Smooth muscle cell (in vitro differentiated cells): ENCODE data around the gene POLR1C. TPM values are rescaled to one million over a fixed set of nuclear protein-coding genes. Genes with fewer than 3 reads are reported as not detected.

Experiments
- DNase-seq: peaks from one replicate; lab custom pipeline; 2025; ENCODE audit not compliant: unreplicated experiment; lab: John Stamatoyannopoulos, UW
- H2AFZ ChIP-seq: fragments of 200-600 bp; sonication (generic); 2 replicates; pipeline ENCODE4 v1.6.0; 2016; ENCODE audit warnings: antibody characterized with exemption, low read depth, mild to moderate bottlenecking
- H3F3A ChIP-seq: fragments of 200-600 bp; sonication (generic); 2 replicates; pipeline ENCODE4 v1.6.0; 2017; ENCODE audit warnings: antibody characterized with exemption, low read depth
- H3K27ac ChIP-seq: fragments of 200-600 bp; sonication (generic); 2 replicates; pipeline ENCODE4 v1.5.1; 2016; ENCODE audit warnings: low read depth, mild to moderate bottlenecking
- H3K27me3 ChIP-seq: fragments of 200-600 bp; sonication (generic); 2 replicates; pipeline ENCODE4 v1.6.1; 2016; ENCODE audit warnings: low read depth, mild to moderate bottlenecking
- H3K36me3 ChIP-seq: fragments of 200-600 bp; sonication (generic); 2 replicates; pipeline ENCODE4 v1.5.1; 2016; ENCODE audit warnings: low read depth
- H3K4me1 ChIP-seq: fragments of 200-600 bp; sonication (generic); 2 replicates; pipeline ENCODE4 v1.5.1; 2016; ENCODE audit warnings: low read depth
- H3K4me2 ChIP-seq: fragments of 200-600 bp; sonication (generic); 2 replicates; pipeline ENCODE4 v1.6.0; 2016; ENCODE audit warnings: mild to moderate bottlenecking
- H3K4me3 ChIP-seq: fragments of 200-600 bp; sonication (generic); 2 replicates; pipeline ENCODE4 v1.5.1; 2016; ENCODE audit warnings: mild to moderate bottlenecking
- H3K79me2 ChIP-seq: fragments of 200-600 bp; sonication (generic); 2 replicates; pipeline ENCODE4 v1.6.0; 2016; ENCODE audit warnings: low read depth, mild to moderate bottlenecking
- H3K9ac ChIP-seq: fragments of 200-600 bp; sonication (generic); 2 replicates; pipeline ENCODE4 v1.6.0; 2016; ENCODE audit warnings: low read depth
- H3K9me3 ChIP-seq: fragments of 200-600 bp; sonication (generic); replicated peaks from 2 replicates; pipeline ENCODE4 v1.5.1; 2016; ENCODE audit warnings: low read depth
- H4K20me1 ChIP-seq: fragments of 200-600 bp; sonication (generic); 2 replicates; pipeline ENCODE4 v1.6.0; 2016; ENCODE audit warnings: low read depth
- CTCF ChIP-seq: fragments of 200-600 bp; sonication (generic); IDR thresholded peaks from 2 replicates; pipeline ENCODE4 v1.5.1; 2017; ENCODE audit warnings: borderline replicate concordance, mild to moderate bottlenecking, antibody characterized with exemption; ENCODE audit not compliant: insufficient read depth, poor library complexity, severe bottlenecking
- WGBS: methylation state at CpG from one replicate; pipeline ENCODE4 v1.1.7; 2016; ENCODE audit warnings: low lambda C conversion rate; 5-methylcytosine and 5-hydroxymethylcytosine counted together
- polyA plus RNA-seq: library from polyadenylated mRNA; unstranded; fragments of >200 nt; fragmentation: Nextera tagmentation; extraction: Ambion mirVana; gene quantifications from 2 replicates; pipeline ENCODE4 v1.2.1, GENCODE V29; 2016
- total RNA-seq: library from RNA; depleted of rRNA; stranded (reverse); fragments of >200 nt; gene quantifications from 2 replicates; pipeline ENCODE4 v1.2.3, GENCODE V29; 2014

Gene POLR1C
- total and polyA plus RNA-seq, 2 experiments from 2014 or later, result 21.0 to 27.0 TPM

GRCh38 chr6:43477235-43478007 is 39.5 kb upstream of the POLR1C start, which contains the start of gene TJAP1:
TSS of gene TJAP1 (plus strand) at chr6:43477570. CDS start at chr6:43499002, 21,432 bp downstream.
- peaks cover 12% of the 10 kb centered on the region for H3K4me1 ChIP-seq

GRCh38 chr6:43478008-43478372 is 38.9 kb upstream of the POLR1C start:
- Histone ChIP-seq H3K36me3 (no peaks in the 10 kb centered on the region), H3F3A (peaks cover 3% of the 10 kb centered on the region), H3K9ac (peak overlapping the region; percentile 96), H3K79me2 (peaks cover 52% of the 10 kb centered on the region), H3K4me3 (peak overlapping the region; percentile 77), H3K9me3 (no peaks in the 10 kb centered on the region), H3K27me3 (no peaks in the 10 kb centered on the region), H4K20me1 (peaks cover 20% of the 10 kb centered on the region), H2AFZ (peak overlapping the region; percentile 99), H3K4me1 (peaks cover 12% of the 10 kb centered on the region), H3K4me2 (peak overlapping the region; percentile 97), H3K27ac (peak overlapping the region; percentile 80)
- WGBS, result 48% methylated on average over 3 of the region's 3 CpGs
- no peak for DNase-seq
- no peak for TF ChIP-seq CTCF

More at GRCh38 chr6:43477235-43478007, 39.5 kb upstream of the POLR1C start, which contains the start of gene TJAP1:
- peak; percentile 83 for DNase-seq
- Histone ChIP-seq H3K79me2 (peaks cover 48% of the 10 kb centered on the region), H3K4me2 (peak within 1 kb of the TSS; percentile 97), H3K9me3 (no peaks in the 10 kb centered on the region), H3K9ac (peak within 1 kb of the TSS; percentile 96), H3K27ac (peak within 1 kb of the TSS; percentile 80), H3F3A (peaks cover 3% of the 10 kb centered on the region), H3K36me3 (no peaks in the 10 kb centered on the region), H3K4me3 (peak within 1 kb of the TSS; percentile 77), H3K27me3 (no peaks in the 10 kb centered on the region), H2AFZ (peak within 1 kb of the TSS; percentile 99), H4K20me1 (peaks cover 15% of the 10 kb centered on the region)
- WGBS, result 4% methylated on average over 30 of the region's 34 CpGs
- TF ChIP-seq CTCF, result no peak

- no peaks in the 10 kb centered on the region for H3K9me3 ChIP-seq
- H3K9ac ChIP-seq, result no peak overlapping the region
- H3K27ac ChIP-seq, result peak overlapping the region; percentile 38
- H3K4me1 ChIP-seq, result peaks cover 12% of the 10 kb centered on the region
- no peak overlapping the region for H3K4me2 ChIP-seq
- H4K20me1 ChIP-seq, result peaks cover 51% of the 10 kb centered on the region
- H3K36me3 ChIP-seq, result no peaks in the 10 kb centered on the region
- H3K27me3 ChIP-seq, result no peaks in the 10 kb centered on the region
- peaks cover 80% of the 10 kb centered on the region for H3K79me2 ChIP-seq
- no peak for TF ChIP-seq CTCF
- peaks cover 3% of the 10 kb centered on the region for H3F3A ChIP-seq
- 94% methylated on average over 2 of the region's 2 CpGs for WGBS
- H3K4me3 ChIP-seq, result no peak overlapping the region
- no peak for DNase-seq
- no peak overlapping the region for H2AFZ ChIP-seq
Observed at GRCh38 chr6:43481075-43481474, 35.8 kb upstream of the POLR1C start.
